HepG2 (cell line): ENCODE results near the gene HPRT1. TPM values are rescaled to one million over a fixed set of nuclear protein-coding genes. Genes with fewer than 3 reads are reported as not detected.
A peak's percentile ranks its signal among the peaks of the same experiment; 100 is the strongest.

Experiments used
- CENPX ChIP-seq: sonication (generic); formaldehyde crosslinking; IDR thresholded peaks from 2 replicates; pipeline ENCODE4 v1.9.0; 2021; ENCODE audit warnings: mild to moderate bottlenecking, missing genetic modification reagents, moderate library complexity
- GPN1 ChIP-seq: sonication (generic); formaldehyde crosslinking; IDR thresholded peaks from 2 replicates; pipeline ENCODE4 v1.5.1; 2020; ENCODE audit warnings: missing genetic modification reagents, borderline replicate concordance
- HOXA7 ChIP-seq: sonication (generic); formaldehyde crosslinking; IDR thresholded peaks from 2 replicates; pipeline ENCODE4 v1.8.1; 2022; ENCODE audit warnings: mild to moderate bottlenecking, missing genetic modification reagents, moderate library complexity
- MTF1 ChIP-seq: sonication (generic); formaldehyde crosslinking; IDR thresholded peaks from 2 replicates; pipeline ENCODE4 v1.5.0; 2020; ENCODE audit warnings: missing genetic modification reagents
- MYC ChIP-seq: sonication (generic); formaldehyde crosslinking; IDR thresholded peaks from 2 replicates; pipeline ENCODE4 v1.9.0; 2021; ENCODE audit warnings: missing genetic modification reagents, borderline replicate concordance
- NFIC ChIP-seq: IDR thresholded peaks from 2 replicates; pipeline ENCODE4 v1.6.1; 2012; ENCODE audit warnings: mild to moderate bottlenecking, low read length, inconsistent platforms
- NFYC ChIP-seq: IDR thresholded peaks from 2 replicates; pipeline ENCODE4 v1.6.1; 2016; ENCODE audit warnings: missing genetic modification reagents, missing compliant biosample characterization
- PHF8 ChIP-seq: sonication (generic); formaldehyde crosslinking; IDR thresholded peaks from 2 replicates; pipeline ENCODE4 v1.5.0; 2020; ENCODE audit warnings: missing genetic modification reagents
- RBM39 ChIP-seq: fragments of 200-400 bp; formaldehyde crosslinking; IDR thresholded peaks from one replicate; pipeline ENCODE4 v1.6.1; 2018; ENCODE audit warnings: antibody characterized with exemption, mild to moderate bottlenecking, low read depth, low read length; ENCODE audit not compliant: poor library complexity, severe bottlenecking
- SMAD3 ChIP-seq: sonication (generic); formaldehyde crosslinking; IDR thresholded peaks from 2 replicates; pipeline ENCODE4 v1.4.0; 2020; ENCODE audit warnings: missing genetic modification reagents
- XRCC5 ChIP-seq: fragments of 200-400 bp; formaldehyde crosslinking; optimal IDR thresholded peaks from 2 replicates; pipeline ENCODE3; 2017; ENCODE audit warnings: mild to moderate bottlenecking, low read length
- ZFP36 ChIP-seq: fragments of 150-350 bp; IDR thresholded peaks from 2 replicates; pipeline ENCODE4 v1.6.1; 2018; ENCODE audit warnings: borderline replicate concordance, low read length, low read depth; ENCODE audit not compliant: partially characterized antibody
- ZNF225 ChIP-seq: sonication (generic); formaldehyde crosslinking; IDR thresholded peaks from 2 replicates; pipeline ENCODE4 v1.4.0; 2020; ENCODE audit warnings: mild to moderate bottlenecking, missing genetic modification reagents
- ZNF382 ChIP-seq: sonication (generic); formaldehyde crosslinking; IDR thresholded peaks from 2 replicates; pipeline ENCODE4 v1.5.0; 2020; ENCODE audit warnings: missing genetic modification reagents, mild to moderate bottlenecking, borderline replicate concordance
- ZZZ3 ChIP-seq: sonication (generic); formaldehyde crosslinking; IDR thresholded peaks from 2 replicates; pipeline ENCODE4 v1.4.0; 2020; ENCODE audit warnings: missing genetic modification reagents, mild to moderate bottlenecking, borderline replicate concordance
- polyA plus RNA-seq, 8 experiments: library from polyadenylated mRNA; depleted of rRNA in 3 of 8; stranded (reverse) in 7 of 8; unstranded in 1 of 8; fragments of >200 nt; fragmentation: Illumina TruSeq in 4 of 8; extraction: Trizol in 4 of 8; gene quantifications; 2 replicates each; pipeline versions ENCODE4 v1.2.1 to v1.2.3, GENCODE V29; 2011 to 2016; ENCODE audit warnings: low read depth in 4 of 8, missing spikeins in 1 of 8, mixed read lengths in 1 of 8; ENCODE audit not compliant: insufficient read depth in 1 of 8
- total RNA-seq, 5 experiments: library from RNA; depleted of rRNA; stranded (reverse); fragments of >200 nt; fragmentation: Illumina TruSeq; extraction: Trizol; gene quantifications; 2 replicates each; pipeline ENCODE4 v1.2.3, GENCODE V29; 2016; ENCODE audit warnings: low read depth in 1 of 5
- TF ChIP-seq, protein P1 (sequence below), 2 experiments: sonication (generic) in 1 of 2; formaldehyde crosslinking in 1 of 2; IDR thresholded peaks; 2 replicates each; pipeline versions ENCODE4 v1.4.0 to v1.6.1; 2018 to 2020; ENCODE audit warnings: missing genetic modification reagents in 2 of 2, borderline replicate concordance in 1 of 2, low read depth in 1 of 2, mild to moderate bottlenecking in 1 of 2, missing biosample characterization in 1 of 2
- TF ChIP-seq, protein P2 (sequence below): sonication (generic); formaldehyde crosslinking; IDR thresholded peaks from 2 replicates; pipeline ENCODE4 v1.5.0; 2020; ENCODE audit warnings: mild to moderate bottlenecking, missing genetic modification reagents, moderate library complexity
- TF ChIP-seq, protein P3 (sequence below): sonication (generic); formaldehyde crosslinking; IDR thresholded peaks from 2 replicates; pipeline ENCODE4 v1.4.0; 2020; ENCODE audit warnings: missing genetic modification reagents
- TF ChIP-seq, protein P4 (sequence below): sonication (generic); formaldehyde crosslinking; IDR thresholded peaks from 2 replicates; pipeline ENCODE4 v1.8.0; 2022; ENCODE audit warnings: missing genetic modification reagents, low read depth, mild to moderate bottlenecking, borderline replicate concordance
- TF ChIP-seq, protein P5 (sequence below): sonication (generic); formaldehyde crosslinking; IDR thresholded peaks from 2 replicates; pipeline ENCODE4 v1.4.0; 2020; ENCODE audit warnings: missing genetic modification reagents, borderline replicate concordance

The HPRT1 gene
- total and polyA plus RNA-seq, 2 of the 13 experiments (the other 11 are each of a cell fraction or from before 2014, with no cell fraction given): 4.6 to 25.2 TPM

DNA sequence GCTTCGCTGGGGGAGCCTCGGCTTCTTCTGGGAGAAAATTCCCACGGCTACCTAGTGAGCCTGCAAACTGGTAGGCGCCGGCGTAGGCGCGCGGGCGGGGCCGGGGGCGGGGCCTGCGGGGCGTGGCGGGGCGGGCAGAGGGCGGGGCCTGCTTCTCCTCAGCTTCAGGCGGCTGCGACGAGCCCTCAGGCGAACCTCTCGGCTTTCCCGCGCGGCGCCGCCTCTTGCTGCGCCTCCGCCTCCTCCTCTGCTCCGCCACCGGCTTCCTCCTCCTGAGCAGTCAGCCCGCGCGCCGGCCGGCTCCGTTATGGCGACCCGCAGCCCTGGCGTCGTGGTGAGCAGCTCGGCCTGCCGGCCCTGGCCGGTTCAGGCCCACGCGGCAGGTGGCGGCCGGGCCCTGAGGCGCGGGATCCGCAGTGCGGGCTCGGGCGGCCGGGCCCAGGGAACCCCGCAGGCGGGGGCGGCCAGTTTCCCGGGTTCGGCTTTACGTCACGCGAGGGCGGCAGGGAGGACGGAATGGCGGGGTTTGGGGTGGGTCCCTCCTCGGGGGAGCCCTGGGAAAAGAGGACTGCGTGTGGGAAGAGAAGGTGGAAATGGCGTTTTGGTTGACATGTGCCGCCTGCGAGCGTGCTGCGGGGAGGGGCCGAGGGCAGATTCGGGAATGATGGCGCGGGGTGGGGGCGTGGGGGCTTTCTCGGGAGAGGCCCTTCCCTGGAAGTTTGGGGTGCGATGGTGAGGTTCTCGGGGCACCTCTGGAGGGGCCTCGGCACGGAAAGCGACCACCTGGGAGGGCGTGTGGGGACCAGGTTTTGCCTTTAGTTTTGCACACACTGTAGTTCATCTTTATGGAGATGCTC is at the start of gene HPRT1 (continued):
- TF ChIP-seq XRCC5: no peak
- TF ChIP-seq RBM39: no peak
- no peak for TF ChIP-seq MTF1
- no peak for TF ChIP-seq NFYC (CRISPR knock-in tag)
- TF ChIP-seq, protein P1, sequence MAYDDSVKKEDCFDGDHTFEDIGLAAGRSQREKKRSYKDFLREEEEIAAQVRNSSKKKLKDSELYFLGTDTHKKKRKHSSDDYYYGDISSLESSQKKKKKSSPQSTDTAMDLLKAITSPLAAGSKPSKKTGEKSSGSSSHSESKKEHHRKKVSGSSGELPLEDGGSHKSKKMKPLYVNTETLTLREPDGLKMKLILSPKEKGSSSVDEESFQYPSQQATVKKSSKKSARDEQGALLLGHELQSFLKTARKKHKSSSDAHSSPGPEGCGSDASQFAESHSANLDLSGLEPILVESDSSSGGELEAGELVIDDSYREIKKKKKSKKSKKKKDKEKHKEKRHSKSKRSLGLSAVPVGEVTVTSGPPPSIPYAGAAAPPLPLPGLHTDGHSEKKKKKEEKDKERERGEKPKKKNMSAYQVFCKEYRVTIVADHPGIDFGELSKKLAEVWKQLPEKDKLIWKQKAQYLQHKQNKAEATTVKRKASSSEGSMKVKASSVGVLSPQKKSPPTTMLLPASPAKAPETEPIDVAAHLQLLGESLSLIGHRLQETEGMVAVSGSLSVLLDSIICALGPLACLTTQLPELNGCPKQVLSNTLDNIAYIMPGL (CRISPR knock-in tag; IDR thresholded peaks at IDR 0.05; ENCODE audit: borderline replicate concordance in 1 of 2, low read depth in 1 of 2): no peak
- TF ChIP-seq HOXA7 (CRISPR knock-in tag): no peak
- no peak for TF ChIP-seq ZNF225 (CRISPR knock-in tag)
- TF ChIP-seq, protein P2, sequence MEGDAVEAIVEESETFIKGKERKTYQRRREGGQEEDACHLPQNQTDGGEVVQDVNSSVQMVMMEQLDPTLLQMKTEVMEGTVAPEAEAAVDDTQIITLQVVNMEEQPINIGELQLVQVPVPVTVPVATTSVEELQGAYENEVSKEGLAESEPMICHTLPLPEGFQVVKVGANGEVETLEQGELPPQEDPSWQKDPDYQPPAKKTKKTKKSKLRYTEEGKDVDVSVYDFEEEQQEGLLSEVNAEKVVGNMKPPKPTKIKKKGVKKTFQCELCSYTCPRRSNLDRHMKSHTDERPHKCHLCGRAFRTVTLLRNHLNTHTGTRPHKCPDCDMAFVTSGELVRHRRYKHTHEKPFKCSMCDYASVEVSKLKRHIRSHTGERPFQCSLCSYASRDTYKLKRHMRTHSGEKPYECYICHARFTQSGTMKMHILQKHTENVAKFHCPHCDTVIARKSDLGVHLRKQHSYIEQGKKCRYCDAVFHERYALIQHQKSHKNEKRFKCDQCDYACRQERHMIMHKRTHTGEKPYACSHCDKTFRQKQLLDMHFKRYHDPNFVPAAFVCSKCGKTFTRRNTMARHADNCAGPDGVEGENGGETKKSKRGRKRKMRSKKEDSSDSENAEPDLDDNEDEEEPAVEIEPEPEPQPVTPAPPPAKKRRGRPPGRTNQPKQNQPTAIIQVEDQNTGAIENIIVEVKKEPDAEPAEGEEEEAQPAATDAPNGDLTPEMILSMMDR (CRISPR knock-in tag): no peak
- TF ChIP-seq NFIC: no peak
- TF ChIP-seq ZFP36: no peak
- TF ChIP-seq PHF8 (CRISPR knock-in tag): peak; percentile 44; the same call in 1 of the 2 replicates
- TF ChIP-seq MYC: peak; percentile 73
- no peak for TF ChIP-seq ZZZ3 (CRISPR knock-in tag)
- TF ChIP-seq CENPX (CRISPR knock-in tag): no peak
- no peak for TF ChIP-seq GPN1 (CRISPR knock-in tag)
- TF ChIP-seq, protein P3, sequence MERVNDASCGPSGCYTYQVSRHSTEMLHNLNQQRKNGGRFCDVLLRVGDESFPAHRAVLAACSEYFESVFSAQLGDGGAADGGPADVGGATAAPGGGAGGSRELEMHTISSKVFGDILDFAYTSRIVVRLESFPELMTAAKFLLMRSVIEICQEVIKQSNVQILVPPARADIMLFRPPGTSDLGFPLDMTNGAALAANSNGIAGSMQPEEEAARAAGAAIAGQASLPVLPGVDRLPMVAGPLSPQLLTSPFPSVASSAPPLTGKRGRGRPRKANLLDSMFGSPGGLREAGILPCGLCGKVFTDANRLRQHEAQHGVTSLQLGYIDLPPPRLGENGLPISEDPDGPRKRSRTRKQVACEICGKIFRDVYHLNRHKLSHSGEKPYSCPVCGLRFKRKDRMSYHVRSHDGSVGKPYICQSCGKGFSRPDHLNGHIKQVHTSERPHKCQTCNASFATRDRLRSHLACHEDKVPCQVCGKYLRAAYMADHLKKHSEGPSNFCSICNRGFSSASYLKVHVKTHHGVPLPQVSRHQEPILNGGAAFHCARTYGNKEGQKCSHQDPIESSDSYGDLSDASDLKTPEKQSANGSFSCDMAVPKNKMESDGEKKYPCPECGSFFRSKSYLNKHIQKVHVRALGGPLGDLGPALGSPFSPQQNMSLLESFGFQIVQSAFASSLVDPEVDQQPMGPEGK (CRISPR knock-in tag): no peak
- TF ChIP-seq, protein P4, sequence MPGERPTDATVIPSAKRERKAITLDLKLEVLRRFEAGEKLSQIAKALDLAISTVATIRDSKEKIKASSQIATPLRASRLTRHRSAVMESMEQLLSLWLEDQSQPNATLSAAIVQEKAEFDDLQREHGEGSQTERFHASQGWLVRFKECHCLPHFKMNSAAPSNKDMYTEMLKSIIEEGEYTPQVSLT (CRISPR knock-in tag): no peak
- TF ChIP-seq, protein P5, sequence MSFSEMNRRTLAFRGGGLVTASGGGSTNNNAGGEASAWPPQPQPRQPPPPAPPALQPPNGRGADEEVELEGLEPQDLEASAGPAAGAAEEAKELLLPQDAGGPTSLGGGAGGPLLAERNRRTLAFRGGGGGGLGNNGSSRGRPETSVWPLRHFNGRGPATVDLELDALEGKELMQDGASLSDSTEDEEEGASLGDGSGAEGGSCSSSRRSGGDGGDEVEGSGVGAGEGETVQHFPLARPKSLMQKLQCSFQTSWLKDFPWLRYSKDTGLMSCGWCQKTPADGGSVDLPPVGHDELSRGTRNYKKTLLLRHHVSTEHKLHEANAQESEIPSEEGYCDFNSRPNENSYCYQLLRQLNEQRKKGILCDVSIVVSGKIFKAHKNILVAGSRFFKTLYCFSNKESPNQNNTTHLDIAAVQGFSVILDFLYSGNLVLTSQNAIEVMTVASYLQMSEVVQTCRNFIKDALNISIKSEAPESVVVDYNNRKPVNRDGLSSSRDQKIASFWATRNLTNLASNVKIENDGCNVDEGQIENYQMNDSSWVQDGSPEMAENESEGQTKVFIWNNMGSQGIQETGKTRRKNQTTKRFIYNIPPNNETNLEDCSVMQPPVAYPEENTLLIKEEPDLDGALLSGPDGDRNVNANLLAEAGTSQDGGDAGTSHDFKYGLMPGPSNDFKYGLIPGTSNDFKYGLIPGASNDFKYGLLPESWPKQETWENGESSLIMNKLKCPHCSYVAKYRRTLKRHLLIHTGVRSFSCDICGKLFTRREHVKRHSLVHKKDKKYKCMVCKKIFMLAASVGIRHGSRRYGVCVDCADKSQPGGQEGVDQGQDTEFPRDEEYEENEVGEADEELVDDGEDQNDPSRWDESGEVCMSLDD: 0 out of 2 replicates have a peak, but pooled peaks have one; percentile 20
- TF ChIP-seq SMAD3 (CRISPR knock-in tag): no peak
- TF ChIP-seq ZNF382: no peak
